ENCODE data around the gene PRDM2.

PRDM2 gene

DNA sequence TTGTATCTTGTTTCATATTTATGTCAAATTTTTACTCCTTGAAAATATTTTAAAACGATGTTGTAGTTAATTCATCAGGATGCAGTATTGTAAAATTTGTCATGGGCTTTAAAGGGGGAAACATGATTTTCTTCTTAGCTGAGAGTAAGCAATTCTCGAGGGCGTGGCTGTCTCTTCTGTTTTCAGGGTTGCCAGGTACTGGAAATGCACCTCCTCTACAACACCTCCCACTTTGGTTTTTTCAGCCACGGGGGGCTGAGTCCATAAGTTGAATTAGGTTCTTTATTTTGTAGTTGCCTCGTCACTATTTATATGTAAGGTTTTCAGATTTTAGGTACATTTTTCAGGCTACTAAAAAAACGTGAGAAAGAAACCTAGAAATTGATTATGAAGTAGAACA, 64.0 kb downstream of the PRDM2 start:
- Mint-ChIP-seq H3K4me1 (peaks cover 72% of the 10 kb centered on the region), H3K27ac (peak overlapping the region in 2 of 3 experiments; percentile 37 to 51), H3K36me3 (ENCODE audit: low read depth) (peaks cover 7% of the 10 kb centered on the region), H3K27me3 (ENCODE audit: low read depth) (no peaks in the 10 kb centered on the region), H3K9me3 (no peaks in the 10 kb centered on the region), H3K4me3 (no peak overlapping the region)
- TF ChIP-seq, protein P1, sequence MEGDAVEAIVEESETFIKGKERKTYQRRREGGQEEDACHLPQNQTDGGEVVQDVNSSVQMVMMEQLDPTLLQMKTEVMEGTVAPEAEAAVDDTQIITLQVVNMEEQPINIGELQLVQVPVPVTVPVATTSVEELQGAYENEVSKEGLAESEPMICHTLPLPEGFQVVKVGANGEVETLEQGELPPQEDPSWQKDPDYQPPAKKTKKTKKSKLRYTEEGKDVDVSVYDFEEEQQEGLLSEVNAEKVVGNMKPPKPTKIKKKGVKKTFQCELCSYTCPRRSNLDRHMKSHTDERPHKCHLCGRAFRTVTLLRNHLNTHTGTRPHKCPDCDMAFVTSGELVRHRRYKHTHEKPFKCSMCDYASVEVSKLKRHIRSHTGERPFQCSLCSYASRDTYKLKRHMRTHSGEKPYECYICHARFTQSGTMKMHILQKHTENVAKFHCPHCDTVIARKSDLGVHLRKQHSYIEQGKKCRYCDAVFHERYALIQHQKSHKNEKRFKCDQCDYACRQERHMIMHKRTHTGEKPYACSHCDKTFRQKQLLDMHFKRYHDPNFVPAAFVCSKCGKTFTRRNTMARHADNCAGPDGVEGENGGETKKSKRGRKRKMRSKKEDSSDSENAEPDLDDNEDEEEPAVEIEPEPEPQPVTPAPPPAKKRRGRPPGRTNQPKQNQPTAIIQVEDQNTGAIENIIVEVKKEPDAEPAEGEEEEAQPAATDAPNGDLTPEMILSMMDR (IDR thresholded peaks at IDR 0.05; ENCODE audit: unreplicated experiment in 3 of 3): no peak

- no peaks in the 10 kb centered on the region for H3K9me3 Mint-ChIP-seq
- H3K27ac Mint-ChIP-seq: peak overlapping the region; percentile 68 to 74 (median 69)
- peaks cover 12% of the 10 kb centered on the region for H3K36me3 Mint-ChIP-seq (ENCODE audit: low read depth)
- TF ChIP-seq, protein P1 (IDR thresholded peaks at IDR 0.05; ENCODE audit: unreplicated experiment in 3 of 3): no peak
- H3K27me3 Mint-ChIP-seq (ENCODE audit: low read depth): no peaks in the 10 kb centered on the region
- H3K4me1 Mint-ChIP-seq: peaks cover 67% of the 10 kb centered on the region
- H3K4me3 Mint-ChIP-seq: peak overlapping the region in 1 of 3 experiments; percentile 30
These were observed 64.8 kb downstream of the PRDM2 start for GRCh38 chr1:13764588-13765332.

- Mint-ChIP-seq H3K4me3 (no peak overlapping the region), H3K4me1 (peaks cover 48% of the 10 kb centered on the region), H3K9me3 (no peaks in the 10 kb centered on the region), H3K27me3 (ENCODE audit: low read depth) (no peaks in the 10 kb centered on the region), H3K27ac (peak overlapping the region; percentile 30 to 64 (median 64)), H3K36me3 (ENCODE audit: low read depth) (peaks cover 18% of the 10 kb centered on the region)
- TF ChIP-seq, protein P1 (IDR thresholded peaks at IDR 0.05; ENCODE audit: unreplicated experiment in 3 of 3): no peak
These were observed 66.9 kb downstream of the PRDM2 start for GRCh38 chr1:13766592-13767564.

- Mint-ChIP-seq H3K27ac (no peak overlapping the region), H3K36me3 (ENCODE audit: low read depth) (peaks cover 24% of the 10 kb centered on the region), H3K4me3 (no peak overlapping the region), H3K27me3 (ENCODE audit: low read depth) (no peaks in the 10 kb centered on the region), H3K4me1 (peaks cover 26% of the 10 kb centered on the region), H3K9me3 (no peaks in the 10 kb centered on the region)
- TF ChIP-seq, protein P1 (IDR thresholded peaks at IDR 0.05; ENCODE audit: unreplicated experiment in 3 of 3): no peak
These were observed 69.2 kb downstream of the PRDM2 start for GRCh38 chr1:13769212-13769611.

GRCh38 chr1:13769830-13770229, 69.8 kb downstream of the PRDM2 start:
- Mint-ChIP-seq H3K4me1 (peaks cover 20% of the 10 kb centered on the region), H3K4me3 (no peak overlapping the region), H3K36me3 (ENCODE audit: low read depth) (peaks cover 24% of the 10 kb centered on the region), H3K27me3 (ENCODE audit: low read depth) (no peaks in the 10 kb centered on the region), H3K27ac (no peak overlapping the region), H3K9me3 (no peaks in the 10 kb centered on the region)
- TF ChIP-seq, protein P1 (IDR thresholded peaks at IDR 0.05; ENCODE audit: unreplicated experiment in 3 of 3): no peak

Measured in nephron (organoid).